ENCODE results near the gene RNU1-4. TPM values are rescaled to one million over a fixed set of nuclear protein-coding genes. Genes with fewer than 3 reads are reported as not detected.

Gene RNU1-4
- under 0.01 TPM in 1 of 2 replicates, not detected in the other for total RNA-seq

GRCh38 chr1:16740047-16740964 lies at the start of gene RNU1-4:
RNU1-4 (plus strand) TSS chr1:16740516.

Other genes with a start within 250 kb of the RNU1-4 start
- under 0.01 TPM in 1 of 2 replicates, not detected in the other for gene RNU1-1, start 226.2 kb upstream of the RNU1-4 start, total RNA-seq
- 10.1 and 13.6 TPM in 2 replicates for gene NBPF1, start 127.0 kb upstream of the RNU1-4 start, total RNA-seq
- gene RNU1-3, start 73.6 kb upstream of the RNU1-4 start, total RNA-seq = under 0.01 TPM in 1 of 2 replicates, not detected in the other
- gene RNU1-2, start 155.5 kb downstream of the RNU1-4 start, total RNA-seq = under 0.01 TPM in 1 of 2 replicates, not detected in the other
- 12.0 and 14.5 TPM in 2 replicates for gene CROCC, start 181.4 kb downstream of the RNU1-4 start, total RNA-seq
- 26.4 and 28.5 TPM in 2 replicates for gene MFAP2, start 240.1 kb downstream of the RNU1-4 start, total RNA-seq